GM19351 (cell line): Measurements from ENCODE around the gene CD300A.

ENCODE experiments used
- ATAC-seq: cut with Tn5 transposase; IDR thresholded peaks from one replicate; pipeline ENCODE4 v1.9.1; 2021; ENCODE audit warnings: mild to moderate bottlenecking, moderate library complexity; ENCODE audit not compliant: unreplicated experiment

The CD300A gene

GRCh38 chr17:74439691-74440567 lies 26.5 kb upstream of the CD300A start:
- ATAC-seq: no peak

- no peak for ATAC-seq
These were observed 24.9 kb upstream of the CD300A start for GRCh38 chr17:74441537-74441936.

GRCh38 chr17:74442291-74442669 lies 24.2 kb upstream of the CD300A start:
- no peak for ATAC-seq

- peak; percentile 56 for ATAC-seq
These were observed 23.5 kb upstream of the CD300A start for GRCh38 chr17:74442670-74443515.

GRCh38 chr17:74443516-74444296 lies 22.7 kb upstream of the CD300A start:
- ATAC-seq: no peak

- no peak for ATAC-seq
These were observed 22.0 kb upstream of the CD300A start for GRCh38 chr17:74444406-74444805.

- ATAC-seq: no peak
These were observed 21.3 kb upstream of the CD300A start for GRCh38 chr17:74445158-74445557.

- no peak for ATAC-seq
These were observed 19.6 kb upstream of the CD300A start for GRCh38 chr17:74446551-74447500.

GRCh38 chr17:74447628-74448159 lies 18.7 kb upstream of the CD300A start:
- no peak for ATAC-seq

- no peak for ATAC-seq
These were observed 17.7 kb upstream of the CD300A start for GRCh38 chr17:74448756-74449155.

GRCh38 chr17:74449306-74449705 lies 17.1 kb upstream of the CD300A start:
- ATAC-seq: no peak

GRCh38 chr17:74449773-74450172 lies 16.7 kb upstream of the CD300A start:
- ATAC-seq: no peak

GRCh38 chr17:74450231-74450630 lies 16.2 kb upstream of the CD300A start:
- ATAC-seq: no peak

GRCh38 chr17:74450925-74451403 lies 15.5 kb upstream of the CD300A start:
- no peak for ATAC-seq

GRCh38 chr17:74451557-74451956 lies 14.9 kb upstream of the CD300A start:
- no peak for ATAC-seq

GRCh38 chr17:74452033-74452840 lies 14.2 kb upstream of the CD300A start:
- no peak for ATAC-seq

- no peak for ATAC-seq
These were observed 13.4 kb upstream of the CD300A start for GRCh38 chr17:74452841-74453661.

GRCh38 chr17:74453665-74454196 lies 12.7 kb upstream of the CD300A start:
- ATAC-seq: peak; percentile 42
